Endothelial cell of umbilical vein (primary cell): ENCODE data around the gene TIMM21. TPM values are rescaled to one million over a fixed set of nuclear protein-coding genes. Genes with fewer than 3 reads are reported as not detected.

ENCODE experiments used
- BruUV-seq: library from RNA; stranded (reverse); fragments of 400-500 nt; replicated peaks from 2 replicates; lab custom pipeline; 2021; lab: Mats Ljungman, UMichigan
- CTCF ChIA-PET: fragments of 300-600, 350-600 bp; sonication (Branson Sonifier 250); formaldehyde crosslinking; loops from one replicate; lab custom pipeline; 2021; ENCODE audit warnings: antibody characterized with exemption, inconsistent platforms; lab: Charles Lee
- POLR2A ChIA-PET: fragments of 300-600, 350-600 bp; sonication (Branson Sonifier 250); formaldehyde crosslinking; loops from one replicate; lab custom pipeline; 2021; ENCODE audit warnings: antibody characterized with exemption, inconsistent platforms; lab: Charles Lee
- DNase-seq: peaks from one replicate; pipeline ENCODE4 v3.0.0-alpha.2; 2011; ENCODE audit warnings: low read depth, low spot score
- FAIRE-seq: peaks from 2 replicates; lab custom pipeline; 2011; peaks lifted over from hg19 to GRCh38; lab: Jason Lieb, UNC
- H2AFZ ChIP-seq: 2 replicates; pipeline ENCODE4 v1.6.0; 2012; ENCODE audit warnings: low read depth, low read length, control low read depth, inconsistent platforms
- H3K27ac ChIP-seq: 2 replicates; pipeline ENCODE4 v1.5.1; 2011; ENCODE audit warnings: low read depth, mild to moderate bottlenecking, control low read depth, low read length, moderate library complexity; ENCODE audit not compliant: insufficient read depth
- H3K27me3 ChIP-seq, 2 experiments: 2 replicates each; pipeline versions ENCODE4 v1.6.0 to v1.6.1; 2011; ENCODE audit warnings: low read length in 2 of 2, mixed read lengths in 1 of 2; ENCODE audit not compliant: control insufficient read depth in 2 of 2, insufficient read depth in 2 of 2
- H3K36me3 ChIP-seq, 2 experiments: 2 replicates in 1 of 2; 3 replicates in 1 of 2; pipeline ENCODE4 v1.5.1; 2011; ENCODE audit warnings: low read length in 2 of 2, mild to moderate bottlenecking in 1 of 2, moderate library complexity in 1 of 2; ENCODE audit not compliant: control insufficient read depth in 2 of 2, insufficient read depth in 2 of 2; ENCODE audit errors: extremely low read depth in 1 of 2
- H3K4me1 ChIP-seq: 3 replicates; pipeline ENCODE4 v1.5.1; 2011; ENCODE audit warnings: mild to moderate bottlenecking, low read length; ENCODE audit not compliant: control insufficient read depth, insufficient read depth; ENCODE audit errors: extremely low read depth
- H3K4me2 ChIP-seq: 2 replicates; pipeline ENCODE4 v1.6.1; 2011; ENCODE audit warnings: low read length, control low read depth, mixed read lengths; ENCODE audit not compliant: insufficient read depth
- H3K4me3 ChIP-seq, 3 experiments: fragments of 200-600 bp in 1 of 3; sonication (generic), shearing (Covaris generic) in 1 of 3; replicated peaks in 1 of 3; 2 replicates each; pipeline ENCODE4 v1.5.1; 2011 to 2016; ENCODE audit warnings: control low read depth in 3 of 3, low read length in 3 of 3, mild to moderate bottlenecking in 2 of 3, inconsistent platforms in 1 of 3, low read depth in 1 of 3, moderate library complexity in 1 of 3; ENCODE audit not compliant: insufficient read depth in 1 of 3
- H3K79me2 ChIP-seq: 2 replicates; pipeline ENCODE4 v1.6.0; 2012; ENCODE audit warnings: low read length, inconsistent platforms; ENCODE audit not compliant: control insufficient read depth, insufficient read depth
- H3K9ac ChIP-seq: replicated peaks from 2 replicates; pipeline ENCODE3; 2011; ENCODE audit warnings: low read length, control low read depth; ENCODE audit not compliant: insufficient read depth; ENCODE audit errors: extremely low read depth
- H3K9me1 ChIP-seq: replicated peaks from 3 replicates; pipeline ENCODE4 v1.6.0; 2011; ENCODE audit warnings: mild to moderate bottlenecking, low read length; ENCODE audit not compliant: control insufficient read depth, insufficient read depth; ENCODE audit errors: extremely low read depth
- H3K9me3 ChIP-seq: replicated peaks from 2 replicates; pipeline ENCODE4 v1.5.1; 2012; ENCODE audit warnings: low read length, inconsistent platforms; ENCODE audit not compliant: control insufficient read depth, insufficient read depth
- H4K20me1 ChIP-seq: replicated peaks from 2 replicates; pipeline ENCODE3; 2011; ENCODE audit warnings: mild to moderate bottlenecking, low read length; ENCODE audit not compliant: control insufficient read depth, insufficient read depth; ENCODE audit errors: extremely low read depth
- CTCF ChIP-seq, 2 donors: IDR thresholded peaks; 1 replicate in 1 of 2; 2 replicates in 1 of 2; pipeline ENCODE4 v1.5.1; 2011; ENCODE audit warnings: low read length in 2 of 2, mild to moderate bottlenecking in 2 of 2, moderate library complexity in 2 of 2, control low read depth in 1 of 2, inconsistent platforms in 1 of 2, low read depth in 1 of 2; ENCODE audit not compliant: insufficient read depth in 1 of 2; ENCODE audit errors: extremely low read depth in 1 of 2
- EZH2 ChIP-seq: IDR thresholded peaks from 2 replicates; pipeline ENCODE4 v1.6.1; 2012; ENCODE audit warnings: borderline replicate concordance, low read depth, mild to moderate bottlenecking, moderate library complexity, low read length, inconsistent platforms; ENCODE audit not compliant: severe bottlenecking
- FOS ChIP-seq: IDR thresholded peaks from 2 replicates; pipeline ENCODE4 v1.6.1; 2011; ENCODE audit warnings: mild to moderate bottlenecking, low read length, moderate library complexity, borderline replicate concordance; ENCODE audit not compliant: insufficient read depth
- GATA2 ChIP-seq: IDR thresholded peaks from 2 replicates; pipeline ENCODE4 v1.7.0; 2011; ENCODE audit warnings: low read depth, mild to moderate bottlenecking, moderate library complexity, mixed read lengths, low read length; ENCODE audit not compliant: insufficient read length, insufficient read depth
- JUN ChIP-seq: IDR thresholded peaks from 2 replicates; pipeline ENCODE4 v1.6.1; 2011; ENCODE audit warnings: borderline replicate concordance, low read depth; ENCODE audit not compliant: insufficient read length, insufficient read depth
- MAX ChIP-seq: IDR thresholded peaks from 2 replicates; pipeline ENCODE4 v1.6.1; 2011; ENCODE audit not compliant: insufficient read depth, insufficient read length
- MYC ChIP-seq: IDR thresholded peaks from one replicate; pipeline ENCODE4 v1.6.1; 2011; ENCODE audit warnings: mild to moderate bottlenecking, low read depth, low read length
- POLR2A ChIP-seq: IDR thresholded peaks from 2 replicates; pipeline ENCODE4 v1.6.1; 2012; ENCODE audit warnings: low read depth, mild to moderate bottlenecking, control low read depth, low read length
- POLR2AphosphoS5 ChIP-seq: IDR thresholded peaks from 2 replicates; pipeline ENCODE4 v1.6.1; 2012; ENCODE audit warnings: low read depth, mild to moderate bottlenecking, control low read depth, low read length, moderate library complexity; ENCODE audit not compliant: insufficient read depth
- dilution Hi-C: fragments of 300-500 bp; cut with MboI; formaldehyde crosslinking; loops from one replicate; pipeline ENCODE4 v1.15.0; 2019; ENCODE audit warnings: low sequenced_read_pairs; ENCODE audit not compliant: extremely low pct_ligation_motif_present
- intact Hi-C: fragments of 100-400 bp; cut with micrococcal nuclease; formaldehyde crosslinking; loops from one replicate; pipeline ENCODE4 v1.10.0; 2022
- polyA plus RNA-seq, 4 experiments: library from polyadenylated mRNA; depleted of rRNA in 3 of 4; stranded (reverse) in 3 of 4; unstranded in 1 of 4; fragments of >200 nt; gene quantifications; 2 replicates each; pipeline versions ENCODE4 v1.2.1 to v1.2.3, GENCODE V29; 2011 to 2012; ENCODE audit warnings: missing spikeins in 1 of 4
- total RNA-seq: library from RNA; stranded (reverse); gene quantifications from 2 replicates; pipeline ENCODE4 v1.2.3, GENCODE V29; 2021

TIMM21 gene
- total and polyA plus RNA-seq, 2 donors (not counting 3 experiments of a cell fraction or from before 2014, with no cell fraction given) = 22.9 to 38.9 TPM

- no peaks in the 10 kb centered on the region for H3K79me2 ChIP-seq
- no peak overlapping the region for H3K27ac ChIP-seq
- DNase-seq = no peak
- dilution Hi-C loops = no loop called here
- intact Hi-C loops = no loop called here
- no peaks in the 10 kb centered on the region for H3K9me1 ChIP-seq
- H3K9ac ChIP-seq = no peak overlapping the region
- TF ChIP-seq MAX = no peak
- no peak for TF ChIP-seq EZH2
- TF ChIP-seq POLR2AphosphoS5 = no peak
- no peak for TF ChIP-seq POLR2A
- TF ChIP-seq GATA2 = no peak
- TF ChIP-seq JUN = no peak
- no peak for TF ChIP-seq FOS
- TF ChIP-seq CTCF (IDR thresholded peaks at IDR 0.05; ENCODE audit: extremely low read depth in 1 of 2, insufficient read depth in 1 of 2, low read depth in 1 of 2, low read length in 2 of 2) = no peak
- no peak for TF ChIP-seq MYC
- CTCF ChIA-PET = no interaction called here
- POLR2A ChIA-PET = no interaction called here
- H3K4me1 ChIP-seq = no peaks in the 10 kb centered on the region
- BruUV-seq = no TSS peak
- H3K36me3 ChIP-seq = no peaks in the 10 kb centered on the region
- no peaks in the 10 kb centered on the region for H3K9me3 ChIP-seq
- H4K20me1 ChIP-seq = no peaks in the 10 kb centered on the region
- no peak for FAIRE-seq
- no peak overlapping the region for H2AFZ ChIP-seq
- H3K4me3 ChIP-seq = no peak overlapping the region
- no peak overlapping the region for H3K4me2 ChIP-seq
- no peaks in the 10 kb centered on the region for H3K27me3 ChIP-seq
Measured at GRCh38 chr18:74173434-74173750, 25.1 kb downstream of the TIMM21 start.
